ENCODE measurements around the gene DNAH11.

- no peak for TF ChIP-seq CTCF (IDR thresholded peaks at IDR 0.05 in 2 of 3, conservative IDR thresholded peaks at IDR 0.05 in 1 of 3; ENCODE audit: insufficient read depth in 2 of 3, low read depth in 1 of 3, low read length in 3 of 3)
- no peak for TF ChIP-seq BMI1 (IDR thresholded peaks at IDR 0.05; ENCODE audit: low read length)
- TF ChIP-seq PBX2 (CRISPR knock-in tag; IDR thresholded peaks at IDR 0.05; ENCODE audit: low read depth): no peak
- no peak for TF ChIP-seq PBX2 (tag; conservative IDR thresholded peaks at IDR 0.05; ENCODE audit: low read depth)
- no peak for TF ChIP-seq HDAC1 (IDR thresholded peaks at IDR 0.05)
- TF ChIP-seq ZZZ3 (IDR thresholded peaks at IDR 0.05): no peak
- no peak for TF ChIP-seq BHLHE40 (IDR thresholded peaks at IDR 0.05; ENCODE audit: low read length)
Observed at GRCh38 chr7:21618706-21619105, 75.9 kb downstream of the DNAH11 start.

Measured in K562 (cell line).